PC-9 (cell line): Measurements from ENCODE around the gene MSANTD2.

Experiments used
- EZH2 ChIP-seq: fragments of 200-600 bp; sonication (generic); IDR thresholded peaks from 2 replicates; pipeline ENCODE4 v1.8.0; 2017; ENCODE audit warnings: antibody characterized with exemption, low read depth
- TF ChIP-seq, protein P1 (sequence below): fragments of 200-600 bp; sonication (generic); conservative IDR thresholded peaks from 2 replicates; pipeline ENCODE4 v1.6.1; 2017; ENCODE audit warnings: mixed run types, antibody characterized with exemption, mild to moderate bottlenecking, moderate library complexity

DNA sequence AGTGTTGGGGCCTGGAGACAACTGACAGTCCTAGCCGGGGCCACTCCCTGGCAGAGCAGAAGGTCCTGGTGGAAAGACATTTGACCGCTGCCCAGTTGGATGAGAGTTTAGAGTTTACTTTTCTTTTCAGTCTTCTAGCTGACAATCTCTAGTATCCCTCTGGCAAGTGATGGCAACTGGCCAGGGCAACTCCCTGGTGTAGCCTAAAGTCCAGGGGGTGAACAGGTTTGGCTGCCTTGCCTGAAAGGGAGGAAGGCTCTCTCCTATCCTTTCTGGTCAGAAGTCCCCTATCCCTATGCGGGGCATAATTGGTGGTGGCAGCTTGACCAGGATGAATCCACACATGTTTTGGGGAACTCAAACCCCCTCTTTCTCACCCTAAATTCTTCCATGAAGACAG lies 16.8 kb upstream of the MSANTD2 start:
- TF ChIP-seq, protein P1, sequence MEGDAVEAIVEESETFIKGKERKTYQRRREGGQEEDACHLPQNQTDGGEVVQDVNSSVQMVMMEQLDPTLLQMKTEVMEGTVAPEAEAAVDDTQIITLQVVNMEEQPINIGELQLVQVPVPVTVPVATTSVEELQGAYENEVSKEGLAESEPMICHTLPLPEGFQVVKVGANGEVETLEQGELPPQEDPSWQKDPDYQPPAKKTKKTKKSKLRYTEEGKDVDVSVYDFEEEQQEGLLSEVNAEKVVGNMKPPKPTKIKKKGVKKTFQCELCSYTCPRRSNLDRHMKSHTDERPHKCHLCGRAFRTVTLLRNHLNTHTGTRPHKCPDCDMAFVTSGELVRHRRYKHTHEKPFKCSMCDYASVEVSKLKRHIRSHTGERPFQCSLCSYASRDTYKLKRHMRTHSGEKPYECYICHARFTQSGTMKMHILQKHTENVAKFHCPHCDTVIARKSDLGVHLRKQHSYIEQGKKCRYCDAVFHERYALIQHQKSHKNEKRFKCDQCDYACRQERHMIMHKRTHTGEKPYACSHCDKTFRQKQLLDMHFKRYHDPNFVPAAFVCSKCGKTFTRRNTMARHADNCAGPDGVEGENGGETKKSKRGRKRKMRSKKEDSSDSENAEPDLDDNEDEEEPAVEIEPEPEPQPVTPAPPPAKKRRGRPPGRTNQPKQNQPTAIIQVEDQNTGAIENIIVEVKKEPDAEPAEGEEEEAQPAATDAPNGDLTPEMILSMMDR, result no peak
- TF ChIP-seq EZH2, result no peak
